Measurements from ENCODE around the gene POLR3F.
"Not testable (repeated sequence)": the region's sequence is repeated elsewhere in the genome, so short reads cannot be mapped to it uniquely, and the experiment has no call there.

The POLR3F gene

DNA sequence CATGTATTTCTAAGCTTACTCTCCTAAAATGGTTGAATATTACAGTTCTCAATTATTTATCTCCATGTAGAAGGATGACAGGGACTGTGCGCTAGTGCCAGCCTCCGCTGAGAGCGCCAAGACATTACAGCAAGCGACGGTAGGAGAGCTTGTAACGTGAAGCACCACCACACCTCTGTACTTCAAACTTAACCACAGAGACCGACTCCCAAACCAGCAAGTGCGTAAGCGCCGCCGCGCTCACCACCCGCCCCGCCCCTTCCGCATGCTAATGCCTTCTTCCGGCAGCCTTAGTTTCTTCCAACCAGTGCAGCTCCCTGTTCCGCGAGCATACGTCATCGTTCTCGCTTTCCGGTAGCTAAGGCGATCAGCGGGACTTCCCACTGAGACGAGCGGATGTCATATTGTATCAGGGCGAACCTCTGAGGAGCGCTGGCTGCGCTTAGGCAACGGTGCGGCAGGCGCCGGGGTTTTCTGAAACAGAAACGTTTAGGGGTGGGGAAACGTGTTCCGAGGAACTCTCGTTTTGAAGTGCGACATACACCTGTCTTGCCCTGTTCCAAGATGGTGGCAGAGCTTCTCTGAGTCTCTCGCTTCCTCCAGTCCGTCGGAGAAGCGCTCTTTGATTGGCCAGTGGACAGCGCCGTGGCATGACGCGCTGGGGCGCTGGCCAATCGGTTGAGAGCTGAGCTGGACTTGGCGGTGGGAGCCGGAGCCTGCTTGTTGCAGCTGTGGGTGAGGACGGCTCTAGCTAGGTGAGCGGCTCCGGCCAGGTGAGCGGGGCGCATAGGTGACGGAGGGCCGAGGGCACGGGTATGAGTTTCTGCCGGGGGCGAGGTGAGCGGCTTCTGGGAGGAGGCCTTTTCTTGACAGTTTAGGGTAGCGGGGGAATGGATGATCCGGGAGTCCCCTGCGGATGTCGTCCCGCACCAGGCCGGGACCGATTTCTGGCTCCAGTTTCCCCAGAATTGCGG, 40.3 kb downstream of the POLR3F start, which contains the start of gene SEC23B:
SEC23B (plus strand) TSS at position 723 of the 974 bp plus-strand sequence. CDS start 2,896 bp downstream, outside the sequence.
- peak; percentile 91 to 94 for ATAC-seq

GRCh38 chr20:18511571-18511970, 44.4 kb downstream of the POLR3F start:
- ATAC-seq: no peak

DNA sequence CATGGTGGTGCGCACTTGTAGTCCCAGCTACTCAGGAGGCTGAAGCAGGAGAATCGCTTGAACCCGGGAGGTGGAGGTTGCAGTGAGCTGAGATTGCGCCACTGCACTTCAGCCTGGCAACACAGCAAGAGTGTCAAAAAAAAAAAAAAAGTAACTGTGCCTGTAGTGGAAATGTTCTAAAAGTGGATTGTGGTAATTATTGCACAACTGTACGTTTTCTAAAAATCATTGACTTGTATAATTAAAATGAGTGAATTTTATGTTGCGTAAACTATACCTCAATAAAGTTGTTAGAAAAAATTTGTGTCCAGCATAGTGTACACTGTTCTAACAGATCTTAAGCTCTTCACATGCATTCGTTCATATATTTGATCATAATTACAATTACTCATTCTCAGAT, 46.0 kb downstream of the POLR3F start:
- no peak for ATAC-seq

DNA sequence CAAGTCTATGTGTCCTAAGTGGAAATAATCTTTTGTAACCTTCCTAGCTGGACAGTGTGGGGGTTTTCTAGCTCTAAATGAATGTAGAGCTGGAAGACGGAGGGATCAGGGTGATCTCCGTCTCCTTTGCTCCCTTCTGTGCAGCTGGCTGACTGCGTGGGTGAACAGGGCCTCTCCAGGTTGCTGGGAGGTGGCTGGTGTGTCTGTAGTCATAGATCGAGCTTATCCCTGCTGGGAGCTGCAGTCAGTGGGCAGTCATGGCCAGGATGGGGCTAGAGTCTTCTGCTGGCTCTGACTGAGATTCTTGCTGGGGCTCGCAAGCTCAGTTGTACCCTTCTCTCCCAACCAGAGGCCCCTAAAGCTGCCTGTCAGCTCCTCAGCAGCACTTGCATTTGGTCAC, 46.9 kb downstream of the POLR3F start:
- no peak for ATAC-seq

DNA sequence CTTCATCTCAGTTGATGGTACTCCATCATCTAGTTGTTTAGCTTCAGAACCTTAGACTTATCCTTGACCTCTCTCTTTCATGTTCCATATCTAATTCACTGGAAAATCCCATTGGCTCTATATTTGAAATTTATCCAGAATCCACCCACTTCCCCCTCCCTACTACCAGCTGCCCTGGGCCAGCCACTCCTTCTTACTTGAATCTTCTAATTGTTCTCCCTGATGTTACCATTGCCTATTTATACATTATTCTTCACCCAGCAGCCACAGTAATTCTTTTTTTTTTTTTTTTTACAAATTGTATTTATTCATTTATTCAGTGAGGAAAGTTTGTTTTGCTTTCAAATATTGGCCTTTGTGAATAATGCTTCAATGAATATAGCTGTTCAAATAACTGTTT, 48.8 kb downstream of the POLR3F start:
- ATAC-seq: no peak

DNA sequence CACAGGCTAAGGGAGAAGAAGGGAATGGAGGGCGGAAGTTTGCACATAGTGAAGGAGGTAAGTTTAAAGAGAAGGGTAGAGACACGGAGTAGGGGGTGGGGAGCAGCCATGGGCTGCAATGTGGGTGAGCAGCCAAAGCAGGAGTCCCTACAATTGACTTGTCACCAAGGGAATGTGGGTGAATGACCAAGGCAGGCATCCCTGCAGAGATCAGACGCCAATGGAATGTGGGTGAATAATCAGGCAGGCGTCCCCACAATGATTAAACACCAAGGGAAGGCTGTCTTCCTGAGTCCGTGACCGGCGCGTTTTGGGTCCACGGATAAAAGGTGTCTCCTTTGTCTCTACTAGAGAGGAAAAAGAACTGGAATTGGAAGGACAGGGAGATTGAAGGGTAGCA, 54.9 kb downstream of the POLR3F start:
- not testable (repeated sequence) for ATAC-seq

DNA sequence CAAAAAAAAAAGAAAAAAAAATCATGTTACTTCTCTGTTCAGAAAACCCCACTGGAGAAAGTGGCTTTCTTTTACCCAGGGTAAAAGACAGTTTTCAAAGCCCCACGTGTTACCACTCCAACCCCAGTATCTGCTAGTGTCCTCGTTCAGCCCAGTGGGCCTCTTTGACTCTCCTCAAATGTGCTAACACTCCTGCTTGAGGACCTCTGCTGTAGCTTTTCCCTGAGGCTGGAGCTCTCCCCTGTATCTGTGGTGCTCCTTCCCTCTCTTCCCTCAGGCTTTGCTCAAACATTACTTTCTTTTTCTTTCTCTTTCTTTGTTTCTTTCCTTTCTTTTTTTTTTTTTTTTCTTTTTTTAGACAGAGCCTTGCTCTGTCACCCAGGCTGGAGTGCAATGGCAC, 55.9 kb downstream of the POLR3F start:
- ATAC-seq: no peak

DNA sequence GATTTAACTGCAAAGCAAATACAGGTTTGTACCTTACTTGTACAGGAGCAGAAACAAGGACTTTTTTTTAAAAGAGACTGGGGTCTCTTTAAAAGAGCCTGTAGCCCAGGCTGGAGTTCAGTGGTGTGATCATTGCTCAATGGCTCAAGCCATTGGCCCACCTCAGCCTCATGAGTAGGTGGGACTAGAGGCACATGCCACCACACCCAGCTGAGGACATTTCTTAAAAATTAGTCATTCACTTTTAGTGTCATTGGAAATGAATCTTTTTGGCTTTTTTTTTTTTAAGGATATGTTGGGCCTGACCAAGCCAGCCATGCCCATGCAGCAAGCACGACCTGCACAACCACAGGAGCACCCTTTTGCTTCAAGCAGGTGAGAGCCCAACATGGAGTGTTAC, 57.5 kb downstream of the POLR3F start:
- no peak for ATAC-seq

- ATAC-seq: not testable (repeated sequence)
These were observed 59.6 kb downstream of the POLR3F start for GRCh38 chr20:18526761-18527160.

GRCh38 chr20:18527339-18527738, 60.1 kb downstream of the POLR3F start:
- ATAC-seq: no peak

DNA sequence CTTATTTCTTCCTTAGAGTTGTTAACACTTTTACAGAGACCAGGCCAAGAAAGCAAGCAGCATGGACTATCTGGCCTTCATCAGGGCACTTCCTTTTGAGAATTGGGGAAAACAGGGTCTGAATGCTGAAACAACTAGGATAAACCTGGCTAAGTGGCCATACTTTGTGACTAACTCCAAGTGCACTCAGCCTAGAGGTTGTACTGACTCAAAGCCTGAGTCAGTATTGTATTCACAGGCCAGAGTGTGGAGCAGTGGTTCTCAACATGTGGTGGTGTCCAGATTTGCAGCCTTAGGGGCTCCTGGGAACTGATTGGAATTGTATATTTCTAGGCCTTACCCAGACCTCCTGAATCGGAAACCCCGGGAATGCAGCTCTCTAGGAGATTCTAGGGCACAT, 60.6 kb downstream of the POLR3F start:
- no peak for ATAC-seq

- no peak for ATAC-seq
These were observed 61.9 kb downstream of the POLR3F start for GRCh38 chr20:18529041-18529440.

DNA sequence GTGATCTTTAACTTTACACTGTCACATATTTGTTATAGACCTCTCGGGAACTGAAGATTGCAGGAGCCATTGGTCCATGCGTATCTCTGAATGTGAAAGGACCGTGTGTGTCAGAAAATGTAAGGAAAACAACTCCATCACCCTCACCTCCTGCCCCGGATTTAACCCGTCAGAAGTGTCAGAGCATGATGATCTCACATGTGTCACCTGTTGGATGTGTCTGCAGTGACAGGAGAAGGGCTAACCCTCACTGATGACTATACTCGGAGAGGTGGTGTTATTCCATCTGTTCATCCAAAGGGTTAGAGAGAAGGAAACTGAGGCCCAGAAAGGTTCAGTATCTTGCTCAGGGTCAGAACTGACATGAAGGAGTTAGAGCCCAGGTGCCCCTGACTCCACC, 65.4 kb downstream of the POLR3F start:
- ATAC-seq: no peak

DNA sequence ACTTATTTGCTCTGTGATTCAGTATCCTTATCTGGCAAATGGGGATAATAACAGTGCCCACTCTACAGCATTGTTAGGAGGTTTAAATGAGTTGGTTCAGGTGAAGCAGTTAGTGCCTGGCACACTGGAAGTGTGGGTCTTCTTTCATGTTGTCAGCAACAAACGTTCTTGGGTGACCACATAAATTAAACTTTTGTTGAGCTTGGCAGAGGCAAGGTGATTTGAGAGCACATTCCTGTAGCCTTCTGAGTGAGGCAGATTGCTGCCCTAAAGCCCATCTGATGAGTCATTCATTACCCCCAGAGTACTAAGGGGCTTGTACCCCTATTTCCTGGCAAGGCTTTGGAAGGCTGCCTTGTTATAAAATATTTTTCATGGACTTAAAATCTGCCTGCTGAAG, 66.3 kb downstream of the POLR3F start:
- no peak for ATAC-seq

- ATAC-seq: no peak
These were observed 66.9 kb downstream of the POLR3F start for GRCh38 chr20:18533978-18534644.
